GM12878 (cell line): ENCODE data around the gene BCL2. TPM values are rescaled to one million over a fixed set of nuclear protein-coding genes. Genes with fewer than 3 reads are reported as not detected.

Experiments
- ATAC-seq: fragments of 200-7000 bp; cut with Tn5 transposase; 3 replicates; pipeline ENCODE4 v1.9.1; 2020; ENCODE audit warnings: mild to moderate bottlenecking, moderate library complexity
- BruUV-seq: library from RNA; stranded (reverse); fragments of 400-500 nt; replicated peaks from 2 replicates; lab custom pipeline; 2021; lab: Mats Ljungman, UMichigan
- CTCF ChIA-PET: fragments of 300-600 bp; sonication (Branson Sonifier 250); formaldehyde crosslinking; extraction: SDS; loops from one replicate; lab custom pipeline; 2021; ENCODE audit warnings: inconsistent platforms; lab: Yijun Ruan, JAX
- POLR2A ChIA-PET: fragments of 350-600 bp; formaldehyde crosslinking; extraction: SDS; loops from one replicate; lab custom pipeline; 2021; ENCODE audit warnings: inconsistent platforms; lab: Charles Lee
- RAD21 ChIA-PET: fragments of 300-600 bp; sonication (Branson Sonifier 250); formaldehyde crosslinking; loops from one replicate; lab custom pipeline; 2023; ENCODE audit warnings: antibody characterized with exemption; ENCODE audit not compliant: unreplicated experiment; lab: Charles Lee
- SMC1A ChIA-PET: fragments of 300-600 bp; sonication (Branson Sonifier 250); formaldehyde crosslinking; loops from one replicate; lab custom pipeline; 2023; ENCODE audit not compliant: unreplicated experiment, uncharacterized antibody; lab: Charles Lee
- DNase-seq: peaks from one replicate; pipeline ENCODE4 v3.0.0-alpha.2; 2011; ENCODE audit warnings: low read depth, low spot score
- FAIRE-seq: peaks from 3 replicates; lab custom pipeline; 2011; peaks lifted over from hg19 to GRCh38; lab: Jason Lieb, UNC
- H2AFZ ChIP-seq: 2 replicates; pipeline ENCODE4 v1.6.0; 2011; ENCODE audit warnings: low read depth, low read length, control low read depth; ENCODE audit not compliant: control insufficient read depth
- H3K27ac ChIP-seq: 2 replicates; pipeline ENCODE4 v1.5.1; 2011; ENCODE audit warnings: control low read depth; ENCODE audit not compliant: control insufficient read depth, insufficient read depth
- H3K27me3 ChIP-seq, 2 experiments: replicated peaks in 1 of 2; 2 replicates each; pipeline versions ENCODE4 v1.6.0 to v1.6.1; 2011; ENCODE audit warnings: low read length in 1 of 2; ENCODE audit not compliant: control insufficient read depth in 2 of 2, insufficient read depth in 2 of 2
- H3K36me3 ChIP-seq, 2 experiments: 2 replicates each; pipeline ENCODE4 v1.5.1; 2011; ENCODE audit warnings: low read length in 1 of 2; ENCODE audit not compliant: control insufficient read depth in 2 of 2, insufficient read depth in 2 of 2
- H3K4me1 ChIP-seq: 2 replicates; pipeline ENCODE4 v1.6.1; 2011; ENCODE audit warnings: mild to moderate bottlenecking, low read length, moderate library complexity, mixed read lengths; ENCODE audit not compliant: control insufficient read depth, insufficient read depth
- H3K4me2 ChIP-seq: 2 replicates; pipeline ENCODE4 v1.6.0; 2011; ENCODE audit warnings: control low read depth; ENCODE audit not compliant: control insufficient read depth, insufficient read depth
- H3K4me3 ChIP-seq: fragments of 200-600 bp; sonication (generic); 2 replicates; pipeline ENCODE4 v1.5.1; 2016
- H3K79me2 ChIP-seq: 2 replicates; pipeline ENCODE4 v1.6.0; 2011; ENCODE audit warnings: low read length; ENCODE audit not compliant: control insufficient read depth, insufficient read depth
- H3K9ac ChIP-seq: 2 replicates; pipeline ENCODE4 v1.8.0; 2011; ENCODE audit warnings: low read length, control low read depth, mixed read lengths; ENCODE audit not compliant: control insufficient read depth, insufficient read depth
- H3K9me3 ChIP-seq: replicated peaks from 3 replicates; pipeline ENCODE4 v1.5.1; 2011; ENCODE audit warnings: mild to moderate bottlenecking, low read length; ENCODE audit not compliant: control insufficient read depth, insufficient read depth
- H4K20me1 ChIP-seq: 2 replicates; pipeline ENCODE4 v1.6.0; 2011; ENCODE audit not compliant: control insufficient read depth, insufficient read depth
- CBX3 ChIP-seq: fragments of 200-600 bp; sonication (generic); IDR thresholded peaks from 2 replicates; pipeline ENCODE4 v1.6.1; 2016; ENCODE audit warnings: low read depth, borderline replicate concordance
- FOS ChIP-seq: IDR thresholded peaks from 3 replicates; pipeline ENCODE4 v1.6.1; 2011; ENCODE audit warnings: borderline replicate concordance; ENCODE audit not compliant: insufficient read length; ENCODE audit errors: extremely low read depth
- HCFC1 ChIP-seq: fragments of 150-350 bp; IDR thresholded peaks from 2 replicates; pipeline ENCODE4 v1.6.1; 2014; ENCODE audit warnings: low read length
- HDGF ChIP-seq: fragments of 450-650 bp; IDR thresholded peaks from 2 replicates; pipeline ENCODE4 v1.6.1; 2016; ENCODE audit warnings: antibody characterized with exemption
- IKZF1 ChIP-seq: fragments of 450-650 bp; conservative IDR thresholded peaks from 2 replicates; pipeline ENCODE4 v1.6.1; 2017; ENCODE audit warnings: antibody characterized with exemption, mild to moderate bottlenecking
- IRF4 ChIP-seq: IDR thresholded peaks from 2 replicates; pipeline ENCODE4 v1.6.1; 2011; ENCODE audit warnings: low read depth, low read length
- MYC ChIP-seq: IDR thresholded peaks from 2 replicates; pipeline ENCODE4 v1.6.1; 2011; ENCODE audit warnings: mild to moderate bottlenecking, low read length, moderate library complexity, inconsistent platforms; ENCODE audit not compliant: insufficient read depth, insufficient replicate concordance, insufficient read length, severe bottlenecking
- NFIC ChIP-seq: IDR thresholded peaks from 2 replicates; pipeline ENCODE4 v1.6.1; 2012; ENCODE audit warnings: low read depth, mild to moderate bottlenecking, inconsistent platforms, low read length, moderate library complexity
- POU2F2 ChIP-seq: IDR thresholded peaks from 3 replicates; pipeline ENCODE4 v1.6.1; 2011; ENCODE audit warnings: low read depth, mild to moderate bottlenecking, low read length, borderline replicate concordance
- SIX5 ChIP-seq: IDR thresholded peaks from 2 replicates; pipeline ENCODE4 v1.6.1; 2011; ENCODE audit warnings: mild to moderate bottlenecking, low read depth, low read length, moderate library complexity; ENCODE audit not compliant: severe bottlenecking
- SMAD1 ChIP-seq: fragments of 450-650 bp; IDR thresholded peaks from 2 replicates; pipeline ENCODE4 v1.6.1; 2018; ENCODE audit warnings: mild to moderate bottlenecking, low read depth; ENCODE audit not compliant: partially characterized antibody
- ZNF274 ChIP-seq: IDR thresholded peaks from one replicate; pipeline ENCODE4 v1.8.0; 2011; ENCODE audit not compliant: insufficient read length, insufficient read depth
- ZZZ3 ChIP-seq: IDR thresholded peaks from 2 replicates; pipeline ENCODE4 v1.6.1; 2011; ENCODE audit warnings: low read depth; ENCODE audit not compliant: control insufficient read depth, insufficient read length
- WGBS: methylation state at CpG from one replicate; pipeline ENCODE4 v1.1.6; 2016; ENCODE audit warnings: low lambda C conversion rate; ENCODE audit not compliant: insufficient replicate concordance, insufficient coverage; ENCODE audit errors: missing lambda C conversion rate; 5-methylcytosine and 5-hydroxymethylcytosine counted together
- in situ Hi-C: fragments of 300-500 bp; cut with MboI; formaldehyde crosslinking; loops from 9 replicates; pipeline ENCODE4 v1.14.3; 2018; ENCODE audit warnings: mixed read lengths
- intact Hi-C: fragments of 100-400 bp; cut with micrococcal nuclease; formaldehyde crosslinking; loops from one replicate; pipeline ENCODE4 v1.14.2; 2022; ENCODE audit not compliant: unreplicated experiment
- polyA plus RNA-seq, 11 experiments: library from polyadenylated mRNA; depleted of rRNA in 4 of 11; unstranded in 6 of 11; stranded (reverse) in 5 of 11; fragments of >200 nt; fragmentation: Nextera tagmentation in 4 of 11; fragmentation: Illumina TruSeq in 1 of 11; extraction: Ambion mirVana in 4 of 11; extraction: Trizol in 1 of 11; gene quantifications; 1 replicate in 1 of 11; 2 replicates in 10 of 11; pipeline versions ENCODE4 v1.2.1 to v1.2.3, GENCODE V29; 2011 to 2016; ENCODE audit warnings: inconsistent platforms in 2 of 11, missing spikeins in 2 of 11, low read depth in 1 of 11
- total RNA-seq, 4 experiments: library from RNA; depleted of rRNA in 3 of 4; stranded (reverse); fragments of >200 nt in 3 of 4; fragmentation: Illumina TruSeq in 1 of 4; extraction: Trizol in 1 of 4; gene quantifications; 2 replicates each; pipeline versions ENCODE4 v1.2.1 to v1.2.3, GENCODE V29; 2013 to 2021
- TF ChIP-seq, protein P1 (sequence below): fragments of 450-650 bp; IDR thresholded peaks from 2 replicates; pipeline ENCODE4 v1.6.1; 2016; ENCODE audit warnings: mild to moderate bottlenecking

The BCL2 gene
- total and polyA plus RNA-seq, 10 of the 15 experiments (the other 5 are each of a cell fraction or from before 2014, with no cell fraction given): 4.1 to 47.8 (median 19.3) TPM

DNA sequence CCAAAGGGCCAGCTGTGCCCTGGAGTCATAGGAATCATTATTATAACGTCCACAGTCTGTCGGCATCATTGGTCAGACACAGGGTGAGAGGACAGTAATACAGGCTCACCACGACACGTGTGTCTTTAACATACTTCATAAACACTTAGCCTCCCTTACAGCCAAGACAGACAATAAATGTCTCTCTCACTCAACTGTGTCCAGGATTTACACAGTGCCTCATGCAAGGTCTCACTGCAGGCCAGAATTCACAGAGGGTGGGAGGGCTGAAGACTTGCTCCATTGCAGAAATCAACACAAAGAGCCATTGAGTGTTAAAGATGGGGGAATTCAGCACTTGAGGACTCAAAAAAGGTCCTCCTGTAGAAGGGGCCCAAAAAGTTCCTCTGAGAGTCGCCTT is 210.5 kb downstream of the BCL2 start:
- no peak for FAIRE-seq
- DNase-seq: no peak
- H3K9ac ChIP-seq: no peak overlapping the region
- intact Hi-C loops (no loop called here), in situ Hi-C loops (no loop called here)
- ChIA-PET RAD21 (no interaction called here), SMC1A (no interaction called here), CTCF (interaction anchor here (0.9 kb wide), 1 partner anchor 22 kb away, joined by 3 read pairs; no protein-coding TSS in a partner anchor), POLR2A (no interaction called here)
- H2AFZ ChIP-seq: no peak overlapping the region
- ATAC-seq: no peak
- no TSS peak for BruUV-seq
- no peaks in the 10 kb centered on the region for H3K27me3 ChIP-seq
- peaks cover 5% of the 10 kb centered on the region; the same call in 2 of the 3 replicates for H3K9me3 ChIP-seq
- 92% methylated on average over 5 of the region's 5 CpGs for WGBS
- peaks cover 35% of the 10 kb centered on the region for H3K4me1 ChIP-seq
- H3K4me2 ChIP-seq: no peak overlapping the region
- H3K4me3 ChIP-seq: no peak overlapping the region
- no peak overlapping the region for H3K27ac ChIP-seq
- H3K79me2 ChIP-seq: no peaks in the 10 kb centered on the region
- no peaks in the 10 kb centered on the region for H4K20me1 ChIP-seq
- H3K36me3 ChIP-seq: no peaks in the 10 kb centered on the region
- TF ChIP-seq NFIC: no peak
- no peak for TF ChIP-seq IKZF1
- TF ChIP-seq FOS: no peak
- TF ChIP-seq HCFC1: no peak
- TF ChIP-seq, protein P1, sequence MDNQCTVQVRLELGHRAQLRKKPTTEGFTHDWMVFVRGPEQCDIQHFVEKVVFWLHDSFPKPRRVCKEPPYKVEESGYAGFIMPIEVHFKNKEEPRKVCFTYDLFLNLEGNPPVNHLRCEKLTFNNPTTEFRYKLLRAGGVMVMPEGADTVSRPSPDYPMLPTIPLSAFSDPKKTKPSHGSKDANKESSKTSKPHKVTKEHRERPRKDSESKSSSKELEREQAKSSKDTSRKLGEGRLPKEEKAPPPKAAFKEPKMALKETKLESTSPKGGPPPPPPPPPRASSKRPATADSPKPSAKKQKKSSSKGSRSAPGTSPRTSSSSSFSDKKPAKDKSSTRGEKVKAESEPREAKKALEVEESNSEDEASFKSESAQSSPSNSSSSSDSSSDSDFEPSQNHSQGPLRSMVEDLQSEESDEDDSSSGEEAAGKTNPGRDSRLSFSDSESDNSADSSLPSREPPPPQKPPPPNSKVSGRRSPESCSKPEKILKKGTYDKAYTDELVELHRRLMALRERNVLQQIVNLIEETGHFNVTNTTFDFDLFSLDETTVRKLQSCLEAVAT: no peak
- no peak for TF ChIP-seq POU2F2
- TF ChIP-seq CBX3: no peak
- TF ChIP-seq IRF4: no peak
- TF ChIP-seq SMAD1: no peak
- no peak for TF ChIP-seq ZZZ3
- no peak for TF ChIP-seq HDGF
- TF ChIP-seq ZNF274: no peak
- TF ChIP-seq MYC: no peak
- no peak for TF ChIP-seq SIX5
